Naive B cell (primary cell): ENCODE measurements around the gene C2orf78. TPM values are rescaled to one million over a fixed set of nuclear protein-coding genes. Genes with fewer than 3 reads are reported as not detected.

Experiments
- ATAC-seq, 2 donors: fragments of 150-1000 bp; cut with Tn5 transposase; 2 replicates each; pipeline ENCODE4 v1.10.0; 2021; ENCODE audit warnings: low read depth in 2 of 2, mild to moderate bottlenecking in 2 of 2, moderate library complexity in 2 of 2
- DNase-seq: peaks from one replicate; pipeline ENCODE4 v3.0.0; 2022
- H3K27ac Mint-ChIP-seq, 6 donors: one replicate each; pipeline ENCODE4 v1.8.0; 2020 to 2022; ENCODE audit warnings: mild to moderate bottlenecking in 6 of 6, mixed read lengths in 6 of 6, moderate library complexity in 5 of 6, inconsistent platforms in 2 of 6
- H3K27me3 Mint-ChIP-seq, 3 donors: one replicate each; pipeline ENCODE4 v1.8.0; 2021 to 2022; ENCODE audit warnings: mixed read lengths in 3 of 3, mild to moderate bottlenecking in 1 of 3
- H3K36me3 Mint-ChIP-seq, 2 donors: one replicate each; pipeline ENCODE4 v1.8.0; 2020 to 2022; ENCODE audit warnings: mixed read lengths in 2 of 2, inconsistent platforms in 1 of 2, mild to moderate bottlenecking in 1 of 2
- H3K4me1 Mint-ChIP-seq, 3 donors: one replicate each; pipeline ENCODE4 v1.8.0; 2020 to 2022; ENCODE audit warnings: mixed read lengths in 3 of 3, inconsistent platforms in 1 of 3, mild to moderate bottlenecking in 1 of 3, moderate library complexity in 1 of 3
- H3K4me3 Mint-ChIP-seq, 8 donors: one replicate each; pipeline ENCODE4 v1.8.0; 2020 to 2022; ENCODE audit warnings: mild to moderate bottlenecking in 8 of 8, mixed read lengths in 8 of 8, moderate library complexity in 8 of 8, inconsistent platforms in 2 of 8
- H3K9me3 Mint-ChIP-seq, 7 donors: one replicate each; pipeline ENCODE4 v1.8.0; 2020 to 2022; ENCODE audit warnings: mixed read lengths in 7 of 7, mild to moderate bottlenecking in 5 of 7, inconsistent platforms in 2 of 7, moderate library complexity in 1 of 7
- polyA plus RNA-seq, 6 donors: library from polyadenylated mRNA; unstranded; fragments of 300-500 nt; fragmentation: Illumina TruSeq; gene quantifications; one replicate each; pipeline ENCODE4 v1.2.3, GENCODE V29; 2021; ENCODE audit warnings: low read depth in 6 of 6

Gene C2orf78
- polyA plus RNA-seq, 6 donors from 2014 or later, result 0.12 TPM; not detected in 5

- Mint-ChIP-seq H3K36me3 (peaks cover 14% of the 10 kb centered on the region in 2 donors), H3K4me3 (no peak overlapping the region), H3K9me3 (peaks cover 0 to 6% (median 3%) of the 10 kb centered on the region in 7 donors), H3K4me1 (peaks cover 33 to 44% (median 44%) of the 10 kb centered on the region in 3 donors), H3K27me3 (no peaks in the 10 kb centered on the region), H3K27ac (no peak overlapping the region)
- ATAC-seq (no peak), DNase-seq (no peak)
These were observed 48.9 kb downstream of the C2orf78 start for GRCh38 chr2:73832930-73833329.

DNA sequence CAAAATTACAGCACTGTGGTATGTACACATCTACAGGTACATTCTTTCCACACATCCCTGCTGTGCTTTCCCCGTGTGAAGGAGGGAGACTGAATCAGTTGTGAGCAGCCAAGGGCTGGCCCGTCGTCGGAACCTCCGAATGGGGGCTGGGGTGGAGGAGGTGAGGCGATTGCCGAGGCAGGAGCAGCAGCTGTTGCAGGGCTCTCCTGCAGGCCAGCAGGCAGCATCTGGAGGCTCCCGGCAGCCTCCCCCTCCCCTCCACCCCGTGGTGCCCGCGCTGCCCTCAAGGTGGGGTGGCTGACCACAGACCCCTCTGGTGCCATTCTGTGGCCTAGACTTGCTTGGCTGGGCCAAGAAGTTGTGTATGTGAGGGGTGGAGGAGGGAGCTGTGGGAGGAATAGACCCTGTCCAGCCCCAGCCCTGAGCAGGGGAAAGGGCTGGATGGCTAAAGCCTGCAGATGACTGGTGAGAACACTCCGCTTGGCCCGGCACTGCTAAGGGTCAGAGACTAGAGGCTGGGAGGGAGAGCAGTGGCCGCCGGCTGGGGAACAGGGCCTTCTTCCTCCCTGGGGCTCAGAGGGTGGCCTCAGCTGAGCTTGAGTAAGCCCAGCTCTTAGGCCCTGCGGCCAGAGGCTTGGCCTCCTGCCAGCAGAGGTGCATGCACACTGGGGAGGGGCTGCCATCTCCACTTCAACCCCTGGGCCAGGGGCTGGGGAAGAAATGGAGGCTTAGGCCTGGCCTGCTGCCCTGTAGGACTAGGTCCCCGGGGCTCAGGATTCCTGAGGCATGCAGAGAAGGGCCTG lies 52.4 kb downstream of the C2orf78 start:
- H3K9me3 Mint-ChIP-seq, result peaks cover 0 to 6% (median 3%) of the 10 kb centered on the region in 7 donors

DNA sequence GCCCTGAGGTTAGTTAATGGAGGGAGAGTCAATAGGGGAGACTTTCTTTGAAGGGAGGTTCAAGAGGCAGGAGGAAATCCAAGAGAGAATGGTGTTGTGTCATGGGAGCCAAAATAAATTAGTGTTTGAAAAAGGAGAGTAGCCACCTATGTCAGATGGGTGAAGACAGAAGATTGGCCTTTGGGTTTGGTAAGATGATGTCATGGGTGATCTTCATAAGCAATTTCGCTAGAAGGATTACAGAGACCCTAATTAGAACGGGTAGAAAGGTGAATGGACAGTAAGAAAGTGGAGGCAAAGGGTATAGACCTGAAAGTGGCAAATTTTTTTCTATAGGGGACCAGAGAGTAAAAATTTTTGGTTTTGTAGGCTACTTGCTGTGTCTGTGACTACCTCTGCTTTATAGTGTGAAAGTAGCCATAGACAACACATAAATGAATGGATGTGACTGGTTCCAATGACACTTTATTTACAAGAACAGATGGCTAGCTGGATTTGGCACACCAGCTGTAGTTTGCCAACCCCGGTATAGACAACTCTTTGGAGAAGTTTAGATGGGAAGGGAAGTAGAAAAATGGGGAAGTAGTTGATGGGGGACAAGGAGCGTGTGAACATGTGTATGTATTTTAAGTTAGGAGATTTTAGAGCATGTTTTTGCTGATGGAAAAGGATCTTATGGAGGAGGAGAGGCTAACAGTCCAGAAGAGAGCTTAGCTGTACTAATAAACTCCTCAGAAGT lies 54.0 kb downstream of the C2orf78 start:
- DNase-seq, result no peak
- H3K36me3 Mint-ChIP-seq, result peaks cover 7 to 15% of the 10 kb centered on the region in 2 donors
- H3K27ac Mint-ChIP-seq, result peak overlapping the region in 4 of 6 donors; percentile 1 to 92 (median 34)
- no peaks in the 10 kb centered on the region for H3K27me3 Mint-ChIP-seq
- H3K9me3 Mint-ChIP-seq, result no peaks in the 10 kb centered on the region
- H3K4me3 Mint-ChIP-seq, result no peak overlapping the region
- no peak for ATAC-seq
- H3K4me1 Mint-ChIP-seq, result peaks cover 14 to 22% (median 16%) of the 10 kb centered on the region in 3 donors

More for the DNA sequence above, 52.4 kb downstream of the C2orf78 start:
- peaks cover 19 to 28% (median 25%) of the 10 kb centered on the region in 3 donors for H3K4me1 Mint-ChIP-seq
- no peak overlapping the region for H3K4me3 Mint-ChIP-seq
- H3K27ac Mint-ChIP-seq, result no peak overlapping the region
- H3K36me3 Mint-ChIP-seq, result peaks cover 14 to 21% of the 10 kb centered on the region in 2 donors
- DNase-seq, result no peak
- H3K27me3 Mint-ChIP-seq, result no peaks in the 10 kb centered on the region
- ATAC-seq, result no peak

GRCh38 chr2:73838889-73839534 lies 55.0 kb downstream of the C2orf78 start:
- Mint-ChIP-seq H3K27me3 (no peaks in the 10 kb centered on the region), H3K9me3 (no peaks in the 10 kb centered on the region), H3K4me1 (peaks cover 14 to 22% (median 16%) of the 10 kb centered on the region in 3 donors), H3K4me3 (no peak overlapping the region), H3K36me3 (peaks cover 7 to 14% of the 10 kb centered on the region in 2 donors), H3K27ac (peak overlapping the region in 1 of 6 donors; percentile 9)
- ATAC-seq, result no peak
- DNase-seq, result no peak

GRCh38 chr2:73839653-73840411 lies 55.8 kb downstream of the C2orf78 start:
- peak overlapping the region in 2 of 6 donors; percentile 26 to 60 for H3K27ac Mint-ChIP-seq
- DNase-seq, result no peak

DNA sequence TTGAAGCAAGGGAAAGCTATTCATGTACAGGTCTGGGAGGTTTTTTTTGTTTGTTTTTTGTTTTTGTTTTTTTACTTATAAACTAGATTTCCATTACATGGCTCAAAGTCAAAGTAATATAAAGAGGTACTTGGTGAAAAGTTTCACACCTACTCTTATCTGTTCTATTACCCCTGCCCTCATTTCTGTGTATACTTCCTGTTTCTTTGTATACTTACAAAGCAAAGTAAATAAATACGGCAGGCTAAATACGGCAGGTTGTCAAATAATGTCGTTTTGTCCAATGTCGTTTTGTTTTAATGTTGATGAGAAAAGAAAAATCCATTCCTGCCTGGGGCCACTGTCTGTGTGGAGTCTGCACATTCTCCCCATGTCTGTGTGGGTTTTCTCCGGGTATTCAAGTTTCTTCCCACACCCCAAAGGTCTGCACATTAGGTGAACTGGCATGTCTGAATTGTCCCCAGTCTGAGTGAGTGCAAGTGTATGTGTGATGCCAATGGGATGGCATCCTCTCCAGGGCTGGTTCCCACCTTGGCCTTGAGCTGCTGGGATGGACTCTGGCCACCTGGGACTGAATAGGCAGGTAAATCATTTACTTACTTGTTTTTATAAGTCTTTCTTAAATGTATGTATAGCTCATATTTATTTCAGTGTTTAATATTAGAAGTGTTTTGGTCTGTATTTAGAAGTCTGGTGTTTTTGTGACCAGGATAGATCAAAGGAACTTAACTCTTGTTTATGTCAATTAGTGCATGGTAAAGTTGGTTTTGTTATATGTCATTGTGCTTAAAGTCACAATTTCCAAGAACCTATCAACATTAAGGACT lies 58.1 kb downstream of the C2orf78 start:
- Mint-ChIP-seq H3K27ac (peak overlapping the region in 4 of 6 donors; percentile 15 to 67 (median 58)), H3K9me3 (no peaks in the 10 kb centered on the region), H3K36me3 (peaks cover 12 to 21% of the 10 kb centered on the region in 2 donors), H3K4me1 (peaks cover 10 to 17% (median 13%) of the 10 kb centered on the region in 3 donors), H3K4me3 (no peak overlapping the region), H3K27me3 (no peaks in the 10 kb centered on the region)
- DNase-seq, result no peak
- ATAC-seq, result no peak

More at GRCh38 chr2:73839653-73840411, 55.8 kb downstream of the C2orf78 start:
- peaks cover 10 to 17% (median 16%) of the 10 kb centered on the region in 3 donors for H3K4me1 Mint-ChIP-seq
- H3K36me3 Mint-ChIP-seq, result peaks cover 5 to 18% of the 10 kb centered on the region in 2 donors
- H3K4me3 Mint-ChIP-seq, result no peak overlapping the region
- H3K9me3 Mint-ChIP-seq, result no peaks in the 10 kb centered on the region
- no peak for ATAC-seq
- H3K27me3 Mint-ChIP-seq, result no peaks in the 10 kb centered on the region

- Mint-ChIP-seq H3K27ac (no peak overlapping the region), H3K36me3 (peaks cover 14 to 21% of the 10 kb centered on the region in 2 donors), H3K27me3 (no peaks in the 10 kb centered on the region), H3K4me1 (peaks cover 8 to 13% (median 11%) of the 10 kb centered on the region in 3 donors), H3K4me3 (no peak overlapping the region), H3K9me3 (no peaks in the 10 kb centered on the region)
- DNase-seq (no peak), ATAC-seq (no peak)
These were observed 58.7 kb downstream of the C2orf78 start for GRCh38 chr2:73842739-73843019.

- ATAC-seq, result no peak
- Mint-ChIP-seq H3K27ac (no peak overlapping the region), H3K4me1 (peaks cover 0 to 4% (median 0%) of the 10 kb centered on the region in 3 donors), H3K36me3 (peaks cover 14 to 21% of the 10 kb centered on the region in 2 donors), H3K27me3 (no peaks in the 10 kb centered on the region), H3K9me3 (no peaks in the 10 kb centered on the region), H3K4me3 (no peak overlapping the region)
- DNase-seq, result no peak
These were observed 60.1 kb downstream of the C2orf78 start for GRCh38 chr2:73844087-73844486.

DNA sequence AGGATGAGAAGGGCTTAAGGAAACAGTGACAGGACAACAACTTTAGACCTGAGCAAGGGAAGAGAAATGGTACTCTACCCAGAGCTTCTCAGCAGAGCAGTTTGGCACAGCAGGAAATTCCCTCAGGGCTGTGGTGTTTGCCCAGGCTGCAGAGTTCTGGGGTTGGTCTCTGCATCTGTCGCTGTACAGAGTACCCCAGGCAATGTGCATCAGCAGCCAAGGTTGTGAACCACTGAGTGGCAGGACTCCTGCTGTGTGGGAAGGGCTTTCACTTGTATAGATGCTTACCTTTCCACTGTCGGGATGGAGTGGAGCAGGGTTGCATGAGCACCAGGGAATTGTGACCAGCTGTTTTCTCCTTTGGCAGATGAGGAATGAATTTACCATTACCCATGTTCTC lies 66.0 kb downstream of the C2orf78 start:
- Mint-ChIP-seq H3K9me3 (no peaks in the 10 kb centered on the region), H3K27ac (no peak overlapping the region), H3K4me3 (no peak overlapping the region), H3K4me1 (peaks cover 0 to 6% (median 0%) of the 10 kb centered on the region in 3 donors), H3K36me3 (peaks cover 19 to 23% of the 10 kb centered on the region in 2 donors), H3K27me3 (no peaks in the 10 kb centered on the region)
- no peak for ATAC-seq
- DNase-seq, result no peak

DNA sequence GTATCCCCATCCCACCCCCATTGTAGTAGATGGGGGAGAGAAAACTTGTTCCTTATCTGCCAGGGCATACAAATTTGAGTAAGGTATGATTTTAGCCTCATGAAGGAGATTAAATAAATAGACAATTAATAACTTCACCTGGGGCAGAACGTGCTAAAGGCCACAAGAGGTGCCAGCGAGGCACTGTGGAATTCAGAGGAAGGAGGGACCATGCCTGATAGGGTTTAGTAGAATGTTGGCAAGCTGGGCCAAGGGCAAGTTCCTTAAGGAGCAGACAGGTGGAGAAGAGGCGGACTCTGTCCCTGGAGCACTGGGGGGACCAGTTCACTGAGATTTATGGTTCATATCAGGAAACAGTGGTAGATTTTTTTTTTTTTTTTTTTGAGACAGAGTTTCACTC lies 67.3 kb downstream of the C2orf78 start:
- Mint-ChIP-seq H3K9me3 (no peaks in the 10 kb centered on the region), H3K4me1 (peaks cover 0 to 6% (median under 1%) of the 10 kb centered on the region in 3 donors), H3K27ac (peak overlapping the region in 1 of 6 donors; percentile 74), H3K4me3 (no peak overlapping the region), H3K36me3 (peaks cover 25 to 33% of the 10 kb centered on the region in 2 donors), H3K27me3 (no peaks in the 10 kb centered on the region)
- ATAC-seq, result peak in 1 of 2 donors; percentile 36
- DNase-seq, result no peak

GRCh38 chr2:73852020-73852419 lies 68.0 kb downstream of the C2orf78 start:
- Mint-ChIP-seq H3K9me3 (no peaks in the 10 kb centered on the region), H3K27ac (no peak overlapping the region), H3K4me1 (peaks cover 5 to 11% (median 7%) of the 10 kb centered on the region in 3 donors), H3K36me3 (peaks cover 22 to 38% of the 10 kb centered on the region in 2 donors), H3K4me3 (no peak overlapping the region), H3K27me3 (no peaks in the 10 kb centered on the region)
- DNase-seq (no peak), ATAC-seq (no peak)

GRCh38 chr2:73855526-73855925 lies 71.5 kb downstream of the C2orf78 start:
- H3K27me3 Mint-ChIP-seq, result no peaks in the 10 kb centered on the region
- H3K27ac Mint-ChIP-seq, result peak overlapping the region in 2 of 6 donors; percentile 29 to 62
- DNase-seq (no peak), ATAC-seq (no peak)
- no peak overlapping the region for H3K4me3 Mint-ChIP-seq
- peaks cover 8 to 11% (median 9%) of the 10 kb centered on the region in 3 donors for H3K4me1 Mint-ChIP-seq
- no peaks in the 10 kb centered on the region for H3K9me3 Mint-ChIP-seq
- peaks cover 31 to 38% of the 10 kb centered on the region in 2 donors for H3K36me3 Mint-ChIP-seq
